NCI-H82 treated with DMSO at 0.1 percent for 48 hours (cell line): ENCODE results near the gene GBX1.

ENCODE experiments used
- DNase-seq: peaks from one replicate; lab custom pipeline; 2025; ENCODE audit not compliant: unreplicated experiment; lab: John Stamatoyannopoulos, UW

The GBX1 gene

GRCh38 chr7:151194188-151194587, 26.7 kb upstream of the GBX1 start:
- DNase-seq = no peak

- no peak for DNase-seq
Measured at GRCh38 chr7:151193203-151193978, 25.9 kb upstream of the GBX1 start.

- no peak for DNase-seq
Measured at GRCh38 chr7:151192002-151192539, 24.6 kb upstream of the GBX1 start.

GRCh38 chr7:151191544-151191943, 24.1 kb upstream of the GBX1 start:
- DNase-seq = no peak

GRCh38 chr7:151189038-151189437, 21.5 kb upstream of the GBX1 start:
- no peak for DNase-seq

- DNase-seq = no peak
Measured at GRCh38 chr7:151188252-151188542, 20.7 kb upstream of the GBX1 start.

GRCh38 chr7:151187409-151188251, 20.1 kb upstream of the GBX1 start:
- DNase-seq = no peak

- no peak for DNase-seq
Measured at GRCh38 chr7:151186640-151187408, 19.3 kb upstream of the GBX1 start, which contains the start of gene ASB10. Gene ASB10 (minus strand): TSS chr7:151187250. CDS start chr7:151187130, 120 bp downstream.

GRCh38 chr7:151185762-151186639, 18.5 kb upstream of the GBX1 start:
- no peak for DNase-seq

GRCh38 chr7:151181011-151181431, 13.5 kb upstream of the GBX1 start:
- no peak for DNase-seq

GRCh38 chr7:151179946-151180345, 12.5 kb upstream of the GBX1 start:
- no peak for DNase-seq

GRCh38 chr7:151179287-151179860, 11.9 kb upstream of the GBX1 start:
- no peak for DNase-seq

- DNase-seq = no peak
Measured at GRCh38 chr7:151178831-151179230, 11.3 kb upstream of the GBX1 start.

GRCh38 chr7:151178236-151178635, 10.7 kb upstream of the GBX1 start:
- no peak for DNase-seq

- DNase-seq = no peak
Measured at GRCh38 chr7:151177310-151177709, 9.8 kb upstream of the GBX1 start.

GRCh38 chr7:151176401-151176800, 8.9 kb upstream of the GBX1 start:
- DNase-seq = no peak

- no peak for DNase-seq
Measured at GRCh38 chr7:151175793-151176311, 8.4 kb upstream of the GBX1 start.

- DNase-seq = no peak
Measured at GRCh38 chr7:151175047-151175792, 7.7 kb upstream of the GBX1 start.
